Liver (tissue), 9 donors: ENCODE measurements around the gene MIGA1. TPM values are rescaled to one million over a fixed set of nuclear protein-coding genes. Genes with fewer than 3 reads are reported as not detected.
"Not testable (repeated sequence)": the region's sequence is repeated elsewhere in the genome, so short reads cannot be mapped to it uniquely, and the experiment has no call there.

Source experiments
- DNase-seq: peaks from one replicate; pipeline ENCODE4 v3.0.0-alpha.2; 2017; ENCODE audit warnings: low spot score
- H3K27ac ChIP-seq, 2 donors: one replicate each; pipeline ENCODE4 v1.7.0; 2013; ENCODE audit warnings: inconsistent platforms in 2 of 2, low read length in 2 of 2, control low read depth in 1 of 2, low read depth in 1 of 2, mild to moderate bottlenecking in 1 of 2
- H3K27me3 ChIP-seq, 4 donors: one replicate each; pipeline versions ENCODE4 v1.6.1 to v1.7.0; 2013; ENCODE audit warnings: low read length in 3 of 4, inconsistent platforms in 1 of 4, mild to moderate bottlenecking in 1 of 4, moderate library complexity in 1 of 4; ENCODE audit not compliant: control insufficient read depth in 4 of 4, insufficient read depth in 4 of 4
- H3K36me3 ChIP-seq, 4 donors: one replicate each; pipeline versions ENCODE4 v1.6.1 to v1.7.0; 2013; ENCODE audit warnings: low read length in 3 of 4, mild to moderate bottlenecking in 3 of 4, low read depth in 1 of 4, moderate library complexity in 1 of 4; ENCODE audit not compliant: control insufficient read depth in 4 of 4, insufficient read depth in 3 of 4
- H3K4me1 ChIP-seq, 4 donors: one replicate each; pipeline versions ENCODE4 v1.6.1 to v1.7.0; 2013; ENCODE audit warnings: low read length in 3 of 4, mild to moderate bottlenecking in 3 of 4, moderate library complexity in 1 of 4; ENCODE audit not compliant: control insufficient read depth in 4 of 4, insufficient read depth in 4 of 4
- H3K4me3 ChIP-seq, 3 donors: one replicate each; pipeline versions ENCODE4 v1.6.1 to v1.7.0; 2013; ENCODE audit warnings: low read length in 3 of 3, control low read depth in 1 of 3, low read depth in 1 of 3, mild to moderate bottlenecking in 1 of 3
- H3K9ac ChIP-seq, 2 donors: one replicate each; pipeline ENCODE4 v1.7.0; 2013; ENCODE audit warnings: low read length in 2 of 2, mild to moderate bottlenecking in 2 of 2, moderate library complexity in 2 of 2, control low read depth in 1 of 2, low read depth in 1 of 2
- H3K9me3 ChIP-seq, 4 donors: one replicate each; pipeline versions ENCODE4 v1.6.1 to v1.7.0; 2013; ENCODE audit warnings: low read length in 3 of 4; ENCODE audit not compliant: control insufficient read depth in 4 of 4
- CTCF ChIP-seq: fragments of 150-350 bp; IDR thresholded peaks from 2 replicates; pipeline ENCODE4 v1.5.1; 2017; ENCODE audit warnings: improper control_type of control experiment, low read depth, low read length; ENCODE audit not compliant: missing input control
- EGR1 ChIP-seq, 2 donors: IDR thresholded peaks; 2 replicates each; pipeline ENCODE4 v1.6.1; 2016 to 2018; ENCODE audit warnings: antibody characterized with exemption in 2 of 2, low read depth in 2 of 2
- FOXA1 ChIP-seq: IDR thresholded peaks from 2 replicates; pipeline ENCODE4 v1.6.1; 2016; ENCODE audit warnings: antibody characterized with exemption
- HNF4A ChIP-seq, 2 donors: conservative IDR thresholded peaks; 2 replicates each; pipeline ENCODE4 v1.6.1; 2016; ENCODE audit warnings: antibody characterized with exemption in 2 of 2, mild to moderate bottlenecking in 2 of 2
- HNF4G ChIP-seq: IDR thresholded peaks from 2 replicates; pipeline ENCODE4 v1.6.1; 2016; ENCODE audit warnings: antibody characterized with exemption
- JUND ChIP-seq, 2 donors: IDR thresholded peaks; 2 replicates each; pipeline ENCODE4 v1.6.1; 2016; ENCODE audit warnings: antibody characterized with exemption in 2 of 2
- RAD21 ChIP-seq, 2 donors: IDR thresholded peaks; 2 replicates each; pipeline ENCODE4 v1.6.1; 2016; ENCODE audit warnings: antibody characterized with exemption in 2 of 2, mild to moderate bottlenecking in 2 of 2
- REST ChIP-seq: IDR thresholded peaks from 2 replicates; pipeline ENCODE4 v1.6.1; 2016; ENCODE audit warnings: antibody characterized with exemption, mild to moderate bottlenecking
- RXRA ChIP-seq, 2 donors: IDR thresholded peaks; 2 replicates each; pipeline ENCODE4 v1.6.1; 2017 to 2018; ENCODE audit warnings: antibody characterized with exemption in 2 of 2, mild to moderate bottlenecking in 1 of 2
- SP1 ChIP-seq: IDR thresholded peaks from 2 replicates; pipeline ENCODE4 v1.6.1; 2018; ENCODE audit warnings: antibody characterized with exemption, mild to moderate bottlenecking
- TAF1 ChIP-seq: conservative IDR thresholded peaks from 2 replicates; pipeline ENCODE4 v1.6.1; 2016; ENCODE audit warnings: antibody characterized with exemption, mild to moderate bottlenecking
- YY1 ChIP-seq: IDR thresholded peaks from 2 replicates; pipeline ENCODE4 v1.6.1; 2016; ENCODE audit warnings: antibody characterized with exemption, mild to moderate bottlenecking
- ZBTB33 ChIP-seq: IDR thresholded peaks from 2 replicates; pipeline ENCODE4 v1.6.1; 2016; ENCODE audit warnings: antibody characterized with exemption
- WGBS: extraction: QIAGEN DNeasy Blood & Tissue Kit; methylation state at CpG from one replicate; pipeline ENCODE4 v1.1.7; 2013; 5-methylcytosine and 5-hydroxymethylcytosine counted together
- polyA plus RNA-seq, 2 donors: library from polyadenylated mRNA; stranded (reverse) in 1 of 2; unstranded in 1 of 2; fragments of 200-250 nt in 1 of 2; fragments of >200 nt in 1 of 2; fragmentation: Nextera tagmentation in 1 of 2; extraction: Ambion mirVana in 1 of 2; gene quantifications; one replicate each; pipeline versions ENCODE4 v1.2.1 to v1.2.3, GENCODE V29; 2013 to 2015
- total RNA-seq, 2 donors: library from RNA; depleted of rRNA; stranded (reverse); fragments of >200 nt; gene quantifications; one replicate each; pipeline ENCODE4 v1.2.3, GENCODE V29; 2014
- donor health status: healthy.
- donor health status: healthy.
- donor health status: healthy.
- donor health status: healthy.
- donor health status: healthy.

Gene MIGA1
- total and polyA plus RNA-seq, 4 donors, result 3.5 to 8.0 (median 6.2) TPM

GRCh38 chr1:77906019-77906545, 126.6 kb downstream of the MIGA1 start:
- DNase-seq, result no peak
- Histone ChIP-seq H3K4me1 (peaks cover 0 to 3% (median 0%) of the 10 kb centered on the region in 4 donors), H3K4me3 (no peak overlapping the region), H3K27ac (no peak overlapping the region), H3K27me3 (no peaks in the 10 kb centered on the region), H3K36me3 (no peaks in the 10 kb centered on the region), H3K9me3 (no peaks in the 10 kb centered on the region), H3K9ac (no peak overlapping the region)
- TF ChIP-seq RXRA (IDR thresholded peaks at IDR 0.05), result no peak
- no peak for TF ChIP-seq JUND (IDR thresholded peaks at IDR 0.05)
- TF ChIP-seq HNF4G, result no peak
- TF ChIP-seq HNF4A (conservative IDR thresholded peaks at IDR 0.05), result no peak
- no peak for TF ChIP-seq SP1
- no peak for TF ChIP-seq CTCF
- no peak for TF ChIP-seq TAF1
- TF ChIP-seq YY1, result no peak
- no peak for TF ChIP-seq RAD21 (IDR thresholded peaks at IDR 0.05)
- 66% methylated on average over 2 of the region's 2 CpGs for WGBS

- Histone ChIP-seq H3K27me3 (no peaks in the 10 kb centered on the region), H3K9ac (no peak overlapping the region), H3K36me3 (no peaks in the 10 kb centered on the region), H3K9me3 (no peaks in the 10 kb centered on the region), H3K27ac (no peak overlapping the region), H3K4me3 (no peak overlapping the region), H3K4me1 (peaks cover 0 to 3% (median 0%) of the 10 kb centered on the region in 4 donors)
- DNase-seq, result no peak
- WGBS, result 87% methylated on average over 1 of the region's 1 CpG
- no peak for TF ChIP-seq HNF4G
- TF ChIP-seq RXRA (IDR thresholded peaks at IDR 0.05), result no peak
- no peak for TF ChIP-seq FOXA1
- no peak for TF ChIP-seq ZBTB33
These were observed 127.2 kb downstream of the MIGA1 start for GRCh38 chr1:77906624-77907023.

GRCh38 chr1:77910116-77910515, 130.7 kb downstream of the MIGA1 start:
- no peak for DNase-seq
- Histone ChIP-seq H3K9ac (no peak overlapping the region), H3K4me1 (peaks cover 0 to 3% (median 0%) of the 10 kb centered on the region in 4 donors), H3K27me3 (no peaks in the 10 kb centered on the region), H3K4me3 (no peak overlapping the region), H3K9me3 (no peaks in the 10 kb centered on the region), H3K36me3 (no peaks in the 10 kb centered on the region), H3K27ac (no peak overlapping the region)
- WGBS, result 94% methylated on average over 4 of the region's 4 CpGs
- no peak for TF ChIP-seq REST
- no peak for TF ChIP-seq RXRA (IDR thresholded peaks at IDR 0.05)
- TF ChIP-seq HNF4G, result no peak
- TF ChIP-seq EGR1 (IDR thresholded peaks at IDR 0.05; ENCODE audit: low read depth in 2 of 2), result no peak
- no peak for TF ChIP-seq CTCF

- not testable (repeated sequence) for H3K36me3 ChIP-seq, H3K4me3 ChIP-seq, H3K9ac ChIP-seq
These were observed 139.5 kb downstream of the MIGA1 start for GRCh38 chr1:77918918-77919317.

More at GRCh38 chr1:77918918-77919317, 139.5 kb downstream of the MIGA1 start:
- H3K27ac ChIP-seq, DNase-seq, H3K27me3 ChIP-seq, H3K9me3 ChIP-seq, H3K4me1 ChIP-seq: not testable (repeated sequence)
- WGBS, result 91% methylated on average over 5 of the region's 5 CpGs
